Thymus (tissue), 11 donors: ENCODE measurements around the gene SLC16A2. TPM values are rescaled to one million over a fixed set of nuclear protein-coding genes. Genes with fewer than 3 reads are reported as not detected.
"Not testable (repeated sequence)": the region's sequence is repeated elsewhere in the genome, so short reads cannot be mapped to it uniquely, and the experiment has no call there.

Experiments used
- DNase-seq, 9 donors: peaks; one replicate each; pipeline ENCODE4 v3.0.0-alpha.2; 2013; ENCODE audit warnings: low spot score in 9 of 9, low read depth in 6 of 9, missing footprints in 1 of 9
- H3K27ac ChIP-seq, 2 donors: one replicate each; pipeline ENCODE4 v1.5.1; 2013; ENCODE audit warnings: control low read depth in 1 of 2, low read depth in 1 of 2, low read length in 1 of 2, mild to moderate bottlenecking in 1 of 2, moderate library complexity in 1 of 2
- H3K27me3 ChIP-seq, 2 donors: one replicate each; pipeline ENCODE4 v1.5.1; 2013; ENCODE audit warnings: low read length in 1 of 2; ENCODE audit not compliant: control insufficient read depth in 2 of 2, insufficient read depth in 1 of 2
- H3K36me3 ChIP-seq, 2 donors: one replicate each; pipeline ENCODE4 v1.5.1; 2013; ENCODE audit warnings: low read length in 1 of 2, mild to moderate bottlenecking in 1 of 2, moderate library complexity in 1 of 2; ENCODE audit not compliant: control insufficient read depth in 2 of 2, insufficient read depth in 2 of 2
- H3K4me1 ChIP-seq, 2 donors: one replicate each; pipeline ENCODE4 v1.5.1; 2013; ENCODE audit warnings: low read length in 2 of 2; ENCODE audit not compliant: control insufficient read depth in 2 of 2, insufficient read depth in 2 of 2
- H3K4me3 ChIP-seq, 2 donors: one replicate each; pipeline ENCODE4 v1.5.1; 2013; ENCODE audit warnings: low read length in 2 of 2, control low read depth in 1 of 2, mild to moderate bottlenecking in 1 of 2
- H3K9me3 ChIP-seq, 2 donors: one replicate each; pipeline ENCODE4 v1.5.1; 2013; ENCODE audit warnings: low read length in 1 of 2, mild to moderate bottlenecking in 1 of 2; ENCODE audit not compliant: control insufficient read depth in 2 of 2, insufficient read depth in 1 of 2
- WGBS: extraction: QIAGEN DNeasy Blood & Tissue Kit; methylation state at CpG from one replicate; pipeline ENCODE4 v1.1.7; 2013; 5-methylcytosine and 5-hydroxymethylcytosine counted together
- polyA plus RNA-seq: library from polyadenylated mRNA; stranded (reverse); fragments of 200-250 nt; gene quantifications from one replicate; pipeline ENCODE4 v1.2.3, GENCODE V29; 2013
- total RNA-seq: library from RNA; stranded (reverse); fragments of 120-200 nt; gene quantifications from one replicate; pipeline ENCODE4 v1.2.4, GENCODE V29; 2013
- donor health status: healthy.

The SLC16A2 gene
- total and polyA plus RNA-seq, 2 donors: 0.85 to 2.4 TPM

- WGBS: 48% methylated on average over 1 of the region's 1 CpG
- H3K4me3 ChIP-seq: no peak overlapping the region
- H3K36me3 ChIP-seq: no peaks in the 10 kb centered on the region
- no peaks in the 10 kb centered on the region for H3K9me3 ChIP-seq
- DNase-seq: peak in 1 of 9 donors; percentile 6
- H3K27ac ChIP-seq: peak overlapping the region in 1 of 2 donors; percentile 31
- H3K4me1 ChIP-seq: peaks cover 0 to 18% of the 10 kb centered on the region in 2 donors
- H3K27me3 ChIP-seq: no peaks in the 10 kb centered on the region
Observed at GRCh38 chrX:74450803-74451449, 29.6 kb downstream of the SLC16A2 start.

- no peak overlapping the region for H3K4me3 ChIP-seq
- no peaks in the 10 kb centered on the region for H3K27me3 ChIP-seq
- no peaks in the 10 kb centered on the region for H3K9me3 ChIP-seq
- no peak overlapping the region for H3K27ac ChIP-seq
- 97% methylated on average over 5 of the region's 5 CpGs for WGBS
- peaks cover 0 to 18% of the 10 kb centered on the region in 2 donors for H3K4me1 ChIP-seq
- H3K36me3 ChIP-seq: no peaks in the 10 kb centered on the region
- no peak for DNase-seq
Observed at GRCh38 chrX:74451450-74452198, 30.3 kb downstream of the SLC16A2 start.

GRCh38 chrX:74452199-74452481, 30.8 kb downstream of the SLC16A2 start:
- WGBS: 95% methylated on average over 2 of the region's 2 CpGs
- no peak overlapping the region for H3K27ac ChIP-seq
- DNase-seq: no peak

GRCh38 chrX:74453178-74453577, 31.9 kb downstream of the SLC16A2 start:
- Histone ChIP-seq H3K9me3 (no peaks in the 10 kb centered on the region), H3K27me3 (no peaks in the 10 kb centered on the region), H3K36me3 (no peaks in the 10 kb centered on the region), H3K27ac (no peak overlapping the region), H3K4me3 (no peak overlapping the region), H3K4me1 (peaks cover 0 to 18% of the 10 kb centered on the region in 2 donors)
- WGBS: 97% methylated on average over 7 of the region's 7 CpGs
- DNase-seq: no peak

More at GRCh38 chrX:74452199-74452481, 30.8 kb downstream of the SLC16A2 start:
- Histone ChIP-seq H3K36me3 (no peaks in the 10 kb centered on the region), H3K4me1 (peaks cover 0 to 18% of the 10 kb centered on the region in 2 donors), H3K27me3 (no peaks in the 10 kb centered on the region), H3K4me3 (no peak overlapping the region), H3K9me3 (no peaks in the 10 kb centered on the region)

DNA sequence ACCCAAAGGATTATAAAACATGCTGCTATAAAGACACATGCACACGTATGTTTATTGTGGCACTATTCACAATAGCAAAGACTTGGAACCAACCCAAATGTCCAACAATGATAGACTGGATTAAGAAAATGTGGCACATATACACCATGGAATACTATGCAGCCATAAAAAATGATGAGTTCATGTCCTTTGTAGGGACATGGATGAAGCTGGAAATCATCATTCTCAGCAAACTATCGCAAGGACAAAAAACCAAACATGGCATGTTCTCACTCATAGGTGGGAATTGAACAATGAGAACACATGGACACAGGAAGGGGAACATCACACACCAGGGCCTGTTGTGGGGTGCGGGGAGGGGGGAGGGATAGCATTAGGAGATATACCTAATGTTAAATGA, 32.9 kb downstream of the SLC16A2 start:
- DNase-seq, H3K4me1 ChIP-seq, H3K36me3 ChIP-seq, H3K27ac ChIP-seq, H3K27me3 ChIP-seq, H3K9me3 ChIP-seq, H3K4me3 ChIP-seq: not testable (repeated sequence)
- WGBS: 100% methylated on average over 2 of the region's 3 CpGs

GRCh38 chrX:74458736-74459135, 37.4 kb downstream of the SLC16A2 start:
- no peak overlapping the region for H3K4me3 ChIP-seq
- no peaks in the 10 kb centered on the region for H3K27me3 ChIP-seq
- 86% methylated on average over 1 of the region's 1 CpG for WGBS
- H3K9me3 ChIP-seq: no peaks in the 10 kb centered on the region
- peaks cover 0 to 5% of the 10 kb centered on the region in 2 donors for H3K4me1 ChIP-seq
- no peak overlapping the region for H3K27ac ChIP-seq
- no peak for DNase-seq
- no peaks in the 10 kb centered on the region for H3K36me3 ChIP-seq

DNA sequence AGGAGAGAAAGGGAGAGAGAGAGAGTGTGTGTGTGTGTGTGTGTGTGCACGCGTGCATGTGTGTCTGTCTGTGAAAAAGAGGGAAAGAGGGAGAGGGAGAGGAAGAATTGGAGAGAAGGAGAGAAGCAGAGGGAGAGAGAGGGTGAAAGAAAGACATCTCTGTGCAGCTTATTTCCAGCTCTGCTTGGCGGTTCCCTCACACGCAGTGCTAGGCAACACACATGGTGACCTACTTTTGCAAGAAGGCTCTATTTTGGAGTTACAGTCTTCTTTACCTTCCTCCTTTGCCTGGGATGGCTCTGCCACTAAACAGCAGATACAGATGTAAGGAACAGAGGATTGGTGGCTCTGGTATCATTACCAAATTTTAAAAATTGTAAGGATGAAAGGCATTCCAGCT, 40.1 kb downstream of the SLC16A2 start:
- H3K27ac ChIP-seq: no peak overlapping the region
- H3K4me1 ChIP-seq: peaks cover 0 to 5% of the 10 kb centered on the region in 2 donors
- 55% methylated on average over 4 of the region's 4 CpGs for WGBS
- H3K36me3 ChIP-seq: no peaks in the 10 kb centered on the region
- H3K4me3 ChIP-seq: no peak overlapping the region
- no peaks in the 10 kb centered on the region for H3K9me3 ChIP-seq
- DNase-seq: peak in 2 of 9 donors; percentile 11 to 24
- H3K27me3 ChIP-seq: no peaks in the 10 kb centered on the region

GRCh38 chrX:74464722-74465121, 43.4 kb downstream of the SLC16A2 start:
- Histone ChIP-seq H3K9me3 (no peaks in the 10 kb centered on the region), H3K4me1 (peaks cover 0 to 5% of the 10 kb centered on the region in 2 donors), H3K27me3 (no peaks in the 10 kb centered on the region), H3K27ac (no peak overlapping the region), H3K36me3 (no peaks in the 10 kb centered on the region), H3K4me3 (no peak overlapping the region)
- 100% methylated on average over 1 of the region's 1 CpG for WGBS
- DNase-seq: no peak

- Histone ChIP-seq H3K9me3 (no peaks in the 10 kb centered on the region), H3K27me3 (no peaks in the 10 kb centered on the region), H3K36me3 (no peaks in the 10 kb centered on the region), H3K4me3 (no peak overlapping the region), H3K27ac (no peak overlapping the region), H3K4me1 (peaks cover 0 to 5% of the 10 kb centered on the region in 2 donors)
- 96% methylated on average over 1 of the region's 1 CpG for whole genome bisulfite sequencing
- DNase-seq: no peak
Observed at GRCh38 chrX:74465424-74465823, 44.1 kb downstream of the SLC16A2 start.
